HEK293 (cell line): ENCODE measurements around the gene TBC1D4.
"Not testable (repeated sequence)": the region's sequence is repeated elsewhere in the genome, so short reads cannot be mapped to it uniquely, and the experiment has no call there.

Experiments
- CTCF ChIA-PET: fragments of 350-600 bp; formaldehyde crosslinking; extraction: SDS; loops from one replicate; lab custom pipeline; 2021; ENCODE audit warnings: antibody characterized with exemption; lab: Yijun Ruan, JAX
- POLR2A ChIA-PET: fragments of 300-600 bp; formaldehyde crosslinking; extraction: SDS; loops from one replicate; lab custom pipeline; 2020; ENCODE audit warnings: antibody characterized with exemption, inconsistent platforms; lab: Yijun Ruan, JAX
- H3K27ac ChIP-seq: fragments of 200-500 bp; sonication (Bioruptor generic); 2 replicates; pipeline ENCODE4 v1.5.1; 2014; ENCODE audit warnings: low read depth, low read length, control low read depth, inconsistent platforms; ENCODE audit errors: extremely low read depth
- H3K36me3 ChIP-seq, 2 experiments: fragments of 200-500 bp in 1 of 2; sonication (Bioruptor generic) in 1 of 2; 1 replicate in 1 of 2; 2 replicates in 1 of 2; pipeline ENCODE4 v1.5.1; 2014 to 2017; ENCODE audit warnings: inconsistent platforms in 2 of 2, low read length in 2 of 2; ENCODE audit not compliant: control insufficient read depth in 2 of 2, insufficient read depth in 1 of 2
- H3K4me1 ChIP-seq: fragments of 200-500 bp; sonication (Bioruptor generic); 2 replicates; pipeline ENCODE4 v1.5.1; 2014; ENCODE audit warnings: mild to moderate bottlenecking, low read length, inconsistent platforms; ENCODE audit not compliant: control insufficient read depth, insufficient read depth
- H3K4me3 ChIP-seq: 2 replicates; pipeline ENCODE4 v1.5.1; 2011; ENCODE audit warnings: low read depth, mild to moderate bottlenecking, control low read depth, low read length, moderate library complexity
- H3K9me3 ChIP-seq: fragments of 200-500 bp; sonication (Bioruptor generic); 2 replicates; pipeline ENCODE4 v1.5.1; 2014; ENCODE audit warnings: low read depth, low read length, inconsistent platforms; ENCODE audit not compliant: control insufficient read depth, insufficient read depth
- GLIS2 ChIP-seq: fragments of 450-650 bp; formaldehyde crosslinking; IDR thresholded peaks from 2 replicates; pipeline ENCODE4 v1.5.1; 2016; ENCODE audit warnings: missing biosample characterization, missing genetic modification characterization
- SALL2 ChIP-seq: fragments of 450-650 bp; formaldehyde crosslinking; IDR thresholded peaks from 2 replicates; pipeline ENCODE4 v1.5.0; 2017; ENCODE audit warnings: missing biosample characterization, mild to moderate bottlenecking, missing genetic modification characterization, borderline replicate concordance
- SP3 ChIP-seq: fragments of 450-650 bp; formaldehyde crosslinking; IDR thresholded peaks from 2 replicates; pipeline ENCODE4 v1.5.1; 2016; ENCODE audit warnings: missing biosample characterization, missing genetic modification characterization
- ZFP37 ChIP-seq: fragments of 450-650 bp; formaldehyde crosslinking; IDR thresholded peaks from 2 replicates; pipeline ENCODE4 v1.5.1; 2016; ENCODE audit warnings: missing biosample characterization, missing genetic modification characterization
- ZNF2 ChIP-seq: fragments of 450-650 bp; formaldehyde crosslinking; IDR thresholded peaks from 2 replicates; pipeline ENCODE4 v1.5.1; 2016; ENCODE audit warnings: missing biosample characterization, missing genetic modification characterization
- ZNF214 ChIP-seq: fragments of 450-650 bp; formaldehyde crosslinking; IDR thresholded peaks from 2 replicates; pipeline ENCODE4 v1.5.1; 2017; ENCODE audit warnings: missing biosample characterization, mild to moderate bottlenecking, missing genetic modification characterization, borderline replicate concordance
- ZNF266 ChIP-seq: fragments of 450-650 bp; formaldehyde crosslinking; IDR thresholded peaks from 2 replicates; pipeline ENCODE4 v1.5.1; 2016; ENCODE audit warnings: missing biosample characterization, missing genetic modification characterization, low read depth
- ZNF350 ChIP-seq: fragments of 450-650 bp; formaldehyde crosslinking; IDR thresholded peaks from 2 replicates; pipeline ENCODE4 v1.5.0; 2017; ENCODE audit warnings: missing biosample characterization, mild to moderate bottlenecking, missing genetic modification characterization
- ZNF354C ChIP-seq: fragments of 450-650 bp; formaldehyde crosslinking; IDR thresholded peaks from 2 replicates; pipeline ENCODE4 v1.5.1; 2016; ENCODE audit warnings: missing biosample characterization, missing genetic modification characterization, low read depth, borderline replicate concordance
- ZNF37A ChIP-seq: fragments of 450-650 bp; IDR thresholded peaks from 2 replicates; pipeline ENCODE4 v1.5.1; 2018; ENCODE audit warnings: missing biosample characterization, missing genetic modification characterization
- ZNF555 ChIP-seq: fragments of 450-650 bp; formaldehyde crosslinking; conservative IDR thresholded peaks from 2 replicates; pipeline ENCODE4 v1.5.1; 2017; ENCODE audit warnings: missing biosample characterization, mild to moderate bottlenecking, missing genetic modification characterization, inconsistent platforms
- ZNF561 ChIP-seq: fragments of 450-650 bp; IDR thresholded peaks from 2 replicates; pipeline ENCODE4 v1.5.1; 2018; ENCODE audit warnings: missing biosample characterization, missing genetic modification characterization, borderline replicate concordance
- ZNF610 ChIP-seq: fragments of 450-650 bp; formaldehyde crosslinking; IDR thresholded peaks from 2 replicates; pipeline ENCODE4 v1.5.1; 2016; ENCODE audit warnings: missing biosample characterization, missing genetic modification characterization, borderline replicate concordance
- ZNF624 ChIP-seq: fragments of 450-650 bp; formaldehyde crosslinking; IDR thresholded peaks from 2 replicates; pipeline ENCODE4 v1.5.1; 2017; ENCODE audit warnings: missing biosample characterization, missing genetic modification characterization
- ZNF664 ChIP-seq: fragments of 450-650 bp; formaldehyde crosslinking; IDR thresholded peaks from 2 replicates; pipeline ENCODE4 v1.5.1; 2016; ENCODE audit warnings: missing biosample characterization, missing genetic modification characterization
- ZNF670 ChIP-seq: fragments of 450-650 bp; formaldehyde crosslinking; IDR thresholded peaks from 2 replicates; pipeline ENCODE4 v1.5.1; 2016; ENCODE audit warnings: missing biosample characterization, missing genetic modification characterization, low read depth
- ZNF701 ChIP-seq: fragments of 450-650 bp; formaldehyde crosslinking; IDR thresholded peaks from 2 replicates; pipeline ENCODE4 v1.5.1; 2016; ENCODE audit warnings: missing biosample characterization, missing genetic modification characterization
- ZNF792 ChIP-seq: fragments of 450-650 bp; formaldehyde crosslinking; IDR thresholded peaks from 2 replicates; pipeline ENCODE4 v1.5.1; 2016; ENCODE audit warnings: missing biosample characterization, missing genetic modification characterization
- ZSCAN16 ChIP-seq: fragments of 450-650 bp; formaldehyde crosslinking; IDR thresholded peaks from 2 replicates; pipeline ENCODE4 v1.5.1; 2016; ENCODE audit warnings: missing biosample characterization, missing genetic modification characterization
- TF ChIP-seq, protein P1 (sequence below): fragments of 450-650 bp; formaldehyde crosslinking; IDR thresholded peaks from 2 replicates; pipeline ENCODE4 v1.5.1; 2017; ENCODE audit warnings: missing biosample characterization, missing genetic modification characterization

TBC1D4 gene

DNA sequence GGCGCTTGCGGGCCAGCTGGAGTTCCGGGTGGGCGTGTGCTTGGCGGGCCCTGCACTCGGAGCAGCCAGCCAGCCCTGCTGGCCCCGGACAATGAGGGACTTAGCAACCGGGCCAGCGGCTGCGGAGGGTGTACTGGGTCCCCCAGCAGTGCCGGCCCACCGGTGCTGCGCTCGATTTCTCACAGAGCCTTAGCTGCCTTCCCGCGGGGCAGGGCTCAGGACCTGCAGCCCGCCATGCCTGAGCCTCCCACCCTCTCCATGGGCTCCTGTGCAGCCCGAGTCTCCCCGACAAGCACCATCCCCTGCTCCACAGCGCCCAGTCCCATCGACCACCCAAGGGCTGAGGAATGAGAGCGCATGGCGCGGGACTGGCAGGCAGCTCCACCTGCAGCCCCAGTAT, 213.5 kb downstream of the TBC1D4 start:
- POLR2A ChIA-PET, H3K36me3 ChIP-seq, H3K9me3 ChIP-seq, H3K27ac ChIP-seq, H3K4me3 ChIP-seq, H3K4me1 ChIP-seq: not testable (repeated sequence)
- CTCF ChIA-PET: interaction anchor here (0.7 to 1.3 kb wide), 2 partner anchors 10 to 327 kb away, joined by 3 to 4 read pairs; no protein-coding TSS in a partner anchor

DNA sequence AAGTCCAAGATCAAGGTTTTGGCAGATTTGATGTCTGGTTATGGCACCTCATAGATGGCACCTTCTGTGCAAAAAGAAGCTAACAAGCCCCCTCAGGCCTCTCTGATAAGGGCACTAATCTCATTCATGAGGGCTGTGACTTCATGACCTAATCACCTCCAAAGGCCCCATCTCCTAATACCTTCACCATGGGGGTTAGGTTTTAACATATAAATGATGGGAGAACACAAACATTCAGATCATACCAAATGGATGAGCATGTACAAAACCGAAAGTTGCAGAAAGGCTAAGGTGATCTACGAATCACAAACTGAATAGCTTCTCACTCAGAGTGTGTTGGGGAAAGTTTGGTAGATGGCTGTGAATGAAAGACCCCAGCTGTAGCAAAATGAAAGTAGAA, 217.4 kb downstream of the TBC1D4 start:
- Histone ChIP-seq H3K36me3 (no peaks in the 10 kb centered on the region), H3K27ac (no peak overlapping the region), H3K9me3 (no peaks in the 10 kb centered on the region), H3K4me1 (no peaks in the 10 kb centered on the region), H3K4me3 (no peak overlapping the region)
- no peak for TF ChIP-seq SP3 (tag by site-specific recombination)
- no peak for TF ChIP-seq ZNF37A (tag by site-specific recombination)
- TF ChIP-seq ZNF350 (tag by site-specific recombination): no peak
- no peak for TF ChIP-seq ZNF701 (tag by site-specific recombination)
- TF ChIP-seq GLIS2 (tag by site-specific recombination): no peak
- no peak for TF ChIP-seq ZNF610 (tag by site-specific recombination)
- TF ChIP-seq ZNF555 (tag by site-specific recombination): no peak
- TF ChIP-seq ZNF354C (tag by site-specific recombination): no peak
- TF ChIP-seq ZNF792 (tag by site-specific recombination): no peak
- no peak for TF ChIP-seq ZNF670 (tag by site-specific recombination)
- TF ChIP-seq ZNF561 (tag by site-specific recombination): no peak
- no peak for TF ChIP-seq ZNF624 (tag by site-specific recombination)
- TF ChIP-seq ZNF214 (tag by site-specific recombination): no peak
- no peak for TF ChIP-seq ZFP37 (tag by site-specific recombination)
- TF ChIP-seq ZSCAN16 (tag by site-specific recombination): no peak
- no peak for TF ChIP-seq ZNF2 (tag by site-specific recombination)
- TF ChIP-seq ZNF266 (tag by site-specific recombination): no peak
- POLR2A ChIA-PET: no interaction called here
- CTCF ChIA-PET: no interaction called here

DNA sequence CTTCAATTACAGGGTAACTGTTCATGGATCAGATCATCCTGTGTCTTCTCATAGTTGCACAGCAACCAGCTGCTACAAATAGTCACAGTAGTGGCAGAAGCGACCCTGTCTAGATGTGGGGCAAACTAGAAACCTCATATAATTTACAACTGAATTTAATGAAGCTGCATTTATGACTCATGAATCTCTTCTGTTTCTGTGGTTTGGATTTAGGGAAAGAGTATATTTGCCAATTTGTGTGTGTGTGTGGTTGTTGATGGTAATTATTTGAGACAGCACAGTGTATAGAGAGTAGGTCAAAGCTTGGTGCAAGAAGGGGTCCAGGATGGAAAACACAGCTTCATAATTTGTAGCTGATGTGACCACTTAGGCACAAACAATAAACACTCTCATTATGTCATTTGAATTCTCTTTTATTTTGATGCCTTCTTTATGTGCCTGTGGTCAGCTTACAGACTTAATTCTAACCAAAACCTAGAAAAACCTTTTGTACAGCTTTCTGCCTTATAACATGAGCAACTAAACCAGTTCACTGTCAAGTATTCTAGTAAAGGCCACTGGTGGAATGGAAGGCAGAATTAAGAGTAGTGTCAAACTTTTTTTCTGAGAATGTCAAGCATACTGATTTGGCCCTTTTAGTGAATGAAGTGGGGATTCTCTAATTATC, 218.1 kb downstream of the TBC1D4 start:
- ChIA-PET POLR2A (no interaction called here), CTCF (interaction anchor here (0.6 kb wide), 1 partner anchor 878 kb away, joined by 3 read pairs; no protein-coding TSS in a partner anchor)
- Histone ChIP-seq H3K4me1 (no peaks in the 10 kb centered on the region), H3K36me3 (no peaks in the 10 kb centered on the region), H3K27ac (no peak overlapping the region), H3K4me3 (no peak overlapping the region), H3K9me3 (no peaks in the 10 kb centered on the region)
- no peak for TF ChIP-seq ZNF664 (tag by site-specific recombination)
- no peak for TF ChIP-seq ZNF792 (tag by site-specific recombination)
- TF ChIP-seq, protein P1, sequence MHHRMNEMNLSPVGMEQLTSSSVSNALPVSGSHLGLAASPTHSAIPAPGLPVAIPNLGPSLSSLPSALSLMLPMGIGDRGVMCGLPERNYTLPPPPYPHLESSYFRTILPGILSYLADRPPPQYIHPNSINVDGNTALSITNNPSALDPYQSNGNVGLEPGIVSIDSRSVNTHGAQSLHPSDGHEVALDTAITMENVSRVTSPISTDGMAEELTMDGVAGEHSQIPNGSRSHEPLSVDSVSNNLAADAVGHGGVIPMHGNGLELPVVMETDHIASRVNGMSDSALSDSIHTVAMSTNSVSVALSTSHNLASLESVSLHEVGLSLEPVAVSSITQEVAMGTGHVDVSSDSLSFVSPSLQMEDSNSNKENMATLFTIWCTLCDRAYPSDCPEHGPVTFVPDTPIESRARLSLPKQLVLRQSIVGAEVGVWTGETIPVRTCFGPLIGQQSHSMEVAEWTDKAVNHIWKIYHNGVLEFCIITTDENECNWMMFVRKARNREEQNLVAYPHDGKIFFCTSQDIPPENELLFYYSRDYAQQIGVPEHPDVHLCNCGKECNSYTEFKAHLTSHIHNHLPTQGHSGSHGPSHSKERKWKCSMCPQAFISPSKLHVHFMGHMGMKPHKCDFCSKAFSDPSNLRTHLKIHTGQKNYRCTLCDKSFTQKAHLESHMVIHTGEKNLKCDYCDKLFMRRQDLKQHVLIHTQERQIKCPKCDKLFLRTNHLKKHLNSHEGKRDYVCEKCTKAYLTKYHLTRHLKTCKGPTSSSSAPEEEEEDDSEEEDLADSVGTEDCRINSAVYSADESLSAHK (tag by site-specific recombination): 0 out of 2 replicates have a peak, but pooled peaks have one; percentile 14
- TF ChIP-seq SALL2 (tag by site-specific recombination): no peak
